GM12891 (cell line): Measurements from ENCODE around the gene RETREG1.

Experiments used
- PAX5 ChIP-seq: IDR thresholded peaks from 2 replicates; pipeline ENCODE4 v1.6.1; 2011; ENCODE audit warnings: low read length, moderate library complexity, mild to moderate bottlenecking; ENCODE audit not compliant: insufficient read depth, severe bottlenecking
- POLR2A ChIP-seq: IDR thresholded peaks from 2 replicates; pipeline ENCODE4 v1.6.1; 2011; ENCODE audit warnings: low read depth, low read length, control low read depth
- POLR2AphosphoS5 ChIP-seq: IDR thresholded peaks from 2 replicates; pipeline ENCODE4 v1.6.1; 2011; ENCODE audit warnings: low read depth, low read length, control low read depth
- POU2F2 ChIP-seq: IDR thresholded peaks from 2 replicates; pipeline ENCODE4 v1.6.1; 2011; ENCODE audit warnings: low read depth, mild to moderate bottlenecking, control low read depth, low read length, moderate library complexity
- SPI1 ChIP-seq: IDR thresholded peaks from 2 replicates; pipeline ENCODE4 v1.6.1; 2011; ENCODE audit warnings: low read depth, low read length, control low read depth
- TAF1 ChIP-seq: IDR thresholded peaks from 2 replicates; pipeline ENCODE4 v1.6.1; 2011; ENCODE audit warnings: low read depth, low read length, control low read depth

GRCh38 chr5:16518606-16519005 lies 98.2 kb downstream of the RETREG1 start:
- TF ChIP-seq POLR2AphosphoS5 (no peak), SPI1 (no peak), POLR2A (no peak), TAF1 (no peak), POU2F2 (no peak), PAX5 (no peak)
